Heart left ventricle (tissue), 16 donors: ENCODE results near the gene AIF1L. TPM values are rescaled to one million over a fixed set of nuclear protein-coding genes. Genes with fewer than 3 reads are reported as not detected.

ENCODE experiments used
- ATAC-seq, 4 donors: fragments of 200-7000 bp; cut with Tn5 transposase; one replicate each; pipeline ENCODE4 v1.9.1; 2020 to 2022; ENCODE audit warnings: moderate library complexity in 4 of 4, mild to moderate bottlenecking in 3 of 4, moderate number of reproducible peaks in 1 of 4
- DNase-seq, 5 donors: peaks; one replicate each; pipeline ENCODE4 v3.0.0-alpha.2; 2020
- H3K27ac ChIP-seq, 12 donors: fragments of 200-600 bp; sonication (generic) in 4 of 12; one replicate each; pipeline versions ENCODE4 v1.5.0 to v1.8.0; 2016 to 2022; ENCODE audit warnings: mild to moderate bottlenecking in 2 of 12
- H3K27me3 ChIP-seq, 9 donors: fragments of 200-600 bp; sonication (generic) in 2 of 9; one replicate each; pipeline versions ENCODE4 v1.5.1 to v1.8.0; 2016 to 2022; ENCODE audit warnings: mild to moderate bottlenecking in 3 of 9
- H3K36me3 ChIP-seq, 9 donors: fragments of 200-600 bp; sonication (generic) in 2 of 9; one replicate each; pipeline versions ENCODE4 v1.5.0 to v1.8.0; 2018 to 2022; ENCODE audit warnings: mild to moderate bottlenecking in 2 of 9
- H3K4me1 ChIP-seq, 12 donors: fragments of 200-600 bp; sonication (generic) in 4 of 12; one replicate each; pipeline versions ENCODE4 v1.5.0 to v1.8.0; 2016 to 2022; ENCODE audit warnings: mild to moderate bottlenecking in 3 of 12
- H3K4me3 ChIP-seq, 12 donors: fragments of 200-600 bp; sonication (generic) in 4 of 12; one replicate each; pipeline versions ENCODE4 v1.5.0 to v1.8.0; 2017 to 2022; ENCODE audit warnings: mild to moderate bottlenecking in 9 of 12, moderate library complexity in 4 of 12
- H3K9me3 ChIP-seq, 12 donors: fragments of 200-600 bp; sonication (generic) in 4 of 12; one replicate each; pipeline versions ENCODE4 v1.5.0 to v1.8.0; 2016 to 2022; ENCODE audit warnings: mild to moderate bottlenecking in 1 of 12
- POLR2A ChIP-seq, 2 donors: fragments of 450-650 bp; IDR thresholded peaks; one replicate each; pipeline ENCODE4 v1.6.1; 2017; ENCODE audit warnings: antibody characterized with exemption in 2 of 2, mild to moderate bottlenecking in 2 of 2, moderate library complexity in 2 of 2
- WGBS, 4 donors: extraction: QIAGEN DNeasy Blood & Tissue Kit in 2 of 4; methylation state at CpG; one replicate each; pipeline versions ENCODE4 v1.1.5 to v1.1.7; 2013 to 2018; 5-methylcytosine and 5-hydroxymethylcytosine counted together
- intact Hi-C, 10 donors: fragments of 100-400 bp; cut with DNase I; formaldehyde crosslinking; loops; one replicate each; pipeline versions ENCODE4 v1.11.1 to v1.14.2; 2022
- polyA plus RNA-seq, 2 donors: library from polyadenylated mRNA; stranded (reverse); fragments of 200-250 nt; gene quantifications; one replicate each; pipeline ENCODE4 v1.2.3, GENCODE V29; 2013
- total RNA-seq, 9 donors: library from RNA; depleted of rRNA in 2 of 9; stranded (reverse); fragments of >200 nt in 2 of 9; fragmentation: NEBNext Ultra II Directional in 3 of 9; extraction: Animal tissue kit (Norgen Biotek cat#: 25700) in 3 of 9; gene quantifications; one replicate each; pipeline versions ENCODE4 v1.1.0 to v1.2.4, GENCODE V29; 2016 to 2023
- TF ChIP-seq, protein P1 (sequence below), 12 donors: fragments of 200-600 bp; sonication (generic) in 4 of 12; IDR thresholded peaks; one replicate each; pipeline versions ENCODE4 v1.5.0 to v1.8.0; 2018 to 2022; ENCODE audit warnings: antibody characterized with exemption in 12 of 12, mild to moderate bottlenecking in 5 of 12
- donor health status: ischemic (EF 13 %, LVEDD 7.1; RV severe dilation, severe dysfunction).
- donor health status: healthy with polysubstance abuse.
- donor health status: DM: no; HTN: yes; CAD: no.
- donor health status: DM: no; HTN: no; CAD: no.
- donor health status: ischemic (EF 25% LVEDD 6.9; RV normal size, moderate dysfunction).
- donor health status: ischemic (EF 25% LVEDD 5.7; RV mildly dilated, moderate dysfunction).
- donor health status: healthy.
- donor health status: DM: yes; HTN: yes; CAD: no.
- donor health status: ischemic (EF 35%, LVEDD 5.7; RV mildly dilated, moderate dysfunction).
- donor health status: nonischemic (EF 11% LVEDD 7.7; RV severe dilation, severe dysfunction).
- donor health status: DM: yes; HTN: yes; CAD: no.
- donor health status: PGD.
- donor health status: ischemic (EF 29% LVEDD 5.4; RV normal size, mild dysfunction).
- donor health status: nonischemic (EF 23%, LVEDD 6.1; RV moderate dilation, normal function).

Gene AIF1L
- total and polyA plus RNA-seq, 11 donors: 12.1 to 93.8 (median 23.1) TPM

DNA sequence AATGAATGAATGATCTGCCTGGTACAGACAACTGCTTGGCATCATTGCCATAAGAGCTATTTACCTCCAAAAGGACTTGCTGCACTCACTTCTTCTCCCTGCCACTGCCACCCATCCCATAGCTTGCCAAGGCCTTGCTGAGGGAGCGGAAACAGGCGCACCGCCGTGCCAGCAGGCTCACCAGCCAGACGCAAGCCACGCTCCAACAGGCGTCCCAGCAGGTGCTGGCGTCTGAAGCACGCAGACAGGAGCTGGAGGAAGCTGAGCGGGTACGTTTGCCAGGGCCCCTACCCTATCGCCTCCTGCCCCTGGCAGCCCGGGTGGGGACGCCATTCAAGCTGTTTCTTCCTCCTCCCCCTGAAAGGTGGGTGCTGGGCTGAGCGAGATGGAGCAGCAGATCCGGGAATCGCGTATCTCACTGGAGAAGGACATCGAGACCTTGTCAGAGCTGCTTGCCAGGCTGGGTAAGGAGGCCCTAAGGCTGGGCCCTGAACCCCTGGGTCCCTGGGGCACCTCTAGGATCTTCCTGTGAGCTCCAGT lies 8.9 kb upstream of the AIF1L start:
- ATAC-seq: no peak
- Histone ChIP-seq H3K4me3 (no peak overlapping the region), H3K27me3 (peaks cover 0 to under 1% (median 0%) of the 10 kb centered on the region in 9 donors), H3K27ac (no peak overlapping the region), H3K9me3 (no peaks in the 10 kb centered on the region), H3K36me3 (no peaks in the 10 kb centered on the region), H3K4me1 (peaks cover 0 to 6% (median 0%) of the 10 kb centered on the region in 12 donors)
- DNase-seq: no peak
- intact Hi-C loops: no loop called here
- TF ChIP-seq, protein P1, sequence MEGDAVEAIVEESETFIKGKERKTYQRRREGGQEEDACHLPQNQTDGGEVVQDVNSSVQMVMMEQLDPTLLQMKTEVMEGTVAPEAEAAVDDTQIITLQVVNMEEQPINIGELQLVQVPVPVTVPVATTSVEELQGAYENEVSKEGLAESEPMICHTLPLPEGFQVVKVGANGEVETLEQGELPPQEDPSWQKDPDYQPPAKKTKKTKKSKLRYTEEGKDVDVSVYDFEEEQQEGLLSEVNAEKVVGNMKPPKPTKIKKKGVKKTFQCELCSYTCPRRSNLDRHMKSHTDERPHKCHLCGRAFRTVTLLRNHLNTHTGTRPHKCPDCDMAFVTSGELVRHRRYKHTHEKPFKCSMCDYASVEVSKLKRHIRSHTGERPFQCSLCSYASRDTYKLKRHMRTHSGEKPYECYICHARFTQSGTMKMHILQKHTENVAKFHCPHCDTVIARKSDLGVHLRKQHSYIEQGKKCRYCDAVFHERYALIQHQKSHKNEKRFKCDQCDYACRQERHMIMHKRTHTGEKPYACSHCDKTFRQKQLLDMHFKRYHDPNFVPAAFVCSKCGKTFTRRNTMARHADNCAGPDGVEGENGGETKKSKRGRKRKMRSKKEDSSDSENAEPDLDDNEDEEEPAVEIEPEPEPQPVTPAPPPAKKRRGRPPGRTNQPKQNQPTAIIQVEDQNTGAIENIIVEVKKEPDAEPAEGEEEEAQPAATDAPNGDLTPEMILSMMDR (IDR thresholded peaks at IDR 0.05): no peak
- no peak for TF ChIP-seq POLR2A (IDR thresholded peaks at IDR 0.05)
- WGBS, 4 donors: 88 to 95% (median 92%) methylated on average over 15 to 19 of the region's 19 CpGs

DNA sequence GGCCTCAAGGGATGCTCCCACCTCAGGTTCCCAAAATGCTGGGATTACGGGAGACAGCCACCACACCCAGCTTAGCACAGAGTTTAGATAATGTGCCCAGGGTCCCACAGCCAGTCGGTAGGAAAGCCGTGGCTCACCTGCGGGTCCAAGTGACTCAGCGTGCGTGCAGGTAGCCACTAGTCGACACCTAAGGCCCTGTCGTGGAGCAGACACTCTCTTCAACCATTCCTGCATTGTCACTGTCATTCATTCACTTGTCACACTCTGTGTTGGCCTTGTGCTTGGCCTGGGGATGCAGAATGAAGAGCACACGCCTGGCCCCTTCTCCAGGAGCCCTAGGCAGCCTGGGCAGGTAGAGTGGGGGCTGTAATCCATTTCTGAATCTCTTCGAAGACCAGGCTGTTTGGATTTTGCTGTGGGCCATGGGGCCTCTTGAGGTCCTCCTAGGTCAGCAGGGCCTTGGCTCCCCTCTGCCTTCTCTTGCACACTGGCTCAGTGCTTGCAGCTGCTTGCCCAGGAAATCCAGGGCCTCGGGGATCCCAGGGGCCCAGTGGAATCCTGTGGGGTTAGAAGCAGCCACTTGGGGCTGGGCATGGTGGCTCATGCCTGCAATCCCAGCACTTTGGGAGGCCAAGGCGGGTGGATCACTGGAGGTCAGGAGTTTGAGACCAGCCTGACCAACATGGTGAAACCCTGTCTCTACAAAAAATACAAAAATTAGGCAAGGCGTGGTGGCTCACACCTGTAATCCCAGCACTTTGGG lies 6.1 kb upstream of the AIF1L start:
- H3K9me3 ChIP-seq: no peaks in the 10 kb centered on the region
- intact Hi-C loops: no loop called here
- peaks cover 0 to 21% (median 2%) of the 10 kb centered on the region in 9 donors for H3K27me3 ChIP-seq
- H3K27ac ChIP-seq: no peak overlapping the region
- ATAC-seq: no peak
- H3K4me3 ChIP-seq: no peak overlapping the region
- TF ChIP-seq, protein P1 (IDR thresholded peaks at IDR 0.05): no peak
- no peak for TF ChIP-seq POLR2A (IDR thresholded peaks at IDR 0.05)
- H3K4me1 ChIP-seq: peaks cover 0 to 2% (median 0%) of the 10 kb centered on the region in 12 donors
- DNase-seq: no peak
- no peaks in the 10 kb centered on the region for H3K36me3 ChIP-seq
- 86 to 96% (median 87%) methylated on average over 12 to 13 of the region's 13 CpGs for WGBS, 4 donors

DNA sequence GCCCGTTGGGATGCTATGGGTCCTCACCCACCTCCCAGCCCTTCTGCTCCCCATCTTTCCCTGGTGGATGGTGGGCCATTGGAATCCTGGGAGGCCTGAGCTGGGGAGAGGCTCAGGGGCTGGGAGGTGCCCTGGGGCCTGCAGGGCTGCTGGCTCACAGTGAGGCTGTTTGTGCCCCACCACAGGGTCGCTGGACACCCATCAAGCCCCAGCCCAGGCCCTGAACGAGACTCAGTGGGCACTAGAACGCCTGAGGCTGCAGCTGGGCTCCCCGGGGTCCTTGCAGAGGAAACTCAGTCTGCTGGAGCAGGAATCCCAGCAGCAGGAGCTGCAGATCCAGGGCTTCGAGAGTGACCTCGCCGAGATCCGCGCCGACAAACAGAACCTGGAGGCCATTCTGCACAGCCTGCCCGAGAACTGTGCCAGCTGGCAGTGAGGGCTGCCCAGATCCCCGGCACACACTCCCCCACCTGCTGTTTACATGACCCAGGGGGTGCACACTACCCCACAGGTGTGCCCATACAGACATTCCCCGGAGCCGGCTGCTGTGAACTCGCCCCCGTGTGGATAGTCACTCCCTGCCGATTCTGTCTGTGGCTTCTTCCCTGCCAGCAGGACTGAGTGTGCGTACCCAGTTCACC lies 4.9 kb upstream of the AIF1L start:
- no peak overlapping the region for H3K4me3 ChIP-seq
- no peak for ATAC-seq
- no peak for DNase-seq
- no peak overlapping the region for H3K27ac ChIP-seq
- TF ChIP-seq, protein P1 (IDR thresholded peaks at IDR 0.05): no peak
- TF ChIP-seq POLR2A (IDR thresholded peaks at IDR 0.05): no peak
- WGBS, 4 donors: 88 to 94% (median 89%) methylated on average over 5 to 19 of the region's 19 CpGs
- H3K27me3 ChIP-seq: peaks cover 0 to 30% (median 5%) of the 10 kb centered on the region in 9 donors
- no peaks in the 10 kb centered on the region for H3K9me3 ChIP-seq
- H3K4me1 ChIP-seq: peaks cover 0 to 14% (median 6%) of the 10 kb centered on the region in 12 donors
- intact Hi-C loops: no loop called here
- no peaks in the 10 kb centered on the region for H3K36me3 ChIP-seq

DNA sequence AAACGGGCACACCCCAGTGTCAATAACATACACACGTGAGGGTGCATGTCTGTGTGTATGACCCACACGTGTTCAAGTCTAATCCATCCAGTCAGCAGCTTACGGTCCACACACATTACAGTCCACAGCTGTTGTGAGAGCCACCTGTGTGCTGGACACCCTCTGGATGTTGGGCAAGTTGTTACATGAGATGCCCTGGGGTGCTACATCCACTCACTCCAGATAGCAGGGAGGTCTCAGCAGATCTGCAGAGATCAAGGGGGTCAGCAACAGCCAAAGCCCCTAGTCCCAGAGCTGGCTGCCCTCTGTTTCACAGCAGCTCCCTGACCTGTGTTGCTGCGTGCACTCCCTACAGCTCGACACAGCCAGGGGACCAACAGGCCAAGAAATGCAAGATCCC lies 4.3 kb upstream of the AIF1L start:
- Histone ChIP-seq H3K27ac (no peak overlapping the region), H3K27me3 (peaks cover 0 to 36% (median 9%) of the 10 kb centered on the region in 9 donors), H3K4me3 (no peak overlapping the region), H3K36me3 (no peaks in the 10 kb centered on the region), H3K4me1 (peaks cover 0 to 18% (median 9%) of the 10 kb centered on the region in 12 donors), H3K9me3 (no peaks in the 10 kb centered on the region)
- no peak for DNase-seq
- 86 to 91% (median 87%) methylated on average over 5 to 6 of the region's 6 CpGs for WGBS, 4 donors
- no peak for ATAC-seq
- intact Hi-C loops: no loop called here
- TF ChIP-seq, protein P1 (IDR thresholded peaks at IDR 0.05): no peak
- no peak for TF ChIP-seq POLR2A (IDR thresholded peaks at IDR 0.05)
